GM12874 (cell line): ENCODE measurements around the gene C1QBP.

Experiments
- CTCF ChIP-seq: IDR thresholded peaks from 2 replicates; pipeline ENCODE4 v1.5.1; 2011; ENCODE audit warnings: low read depth, mild to moderate bottlenecking, control low read depth, low read length, moderate library complexity; ENCODE audit not compliant: insufficient read depth

The C1QBP gene

GRCh38 chr17:5478992-5479391 lies 40.0 kb upstream of the C1QBP start:
- TF ChIP-seq CTCF: no peak

- no peak for TF ChIP-seq CTCF
Observed at GRCh38 chr17:5473906-5474305, 35.0 kb upstream of the C1QBP start.

DNA sequence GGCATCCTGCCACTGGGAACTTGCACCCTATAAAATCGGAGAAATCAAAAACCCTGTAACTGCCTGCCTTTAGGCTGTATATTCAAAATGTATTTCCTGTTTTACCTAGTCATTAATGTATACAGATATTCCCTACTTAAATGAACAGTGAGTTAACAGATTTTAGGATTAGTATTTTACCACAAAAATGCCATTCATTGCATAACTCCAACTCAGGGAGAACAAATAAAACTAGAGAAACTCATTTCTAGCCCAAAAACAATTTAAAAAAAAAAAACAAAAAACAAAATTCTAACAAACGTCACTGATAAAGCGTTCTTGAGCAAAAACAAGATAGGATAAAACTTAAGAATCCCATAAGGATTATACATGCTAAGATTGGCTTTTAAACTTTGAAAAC lies 33.6 kb upstream of the C1QBP start:
- no peak for TF ChIP-seq CTCF

DNA sequence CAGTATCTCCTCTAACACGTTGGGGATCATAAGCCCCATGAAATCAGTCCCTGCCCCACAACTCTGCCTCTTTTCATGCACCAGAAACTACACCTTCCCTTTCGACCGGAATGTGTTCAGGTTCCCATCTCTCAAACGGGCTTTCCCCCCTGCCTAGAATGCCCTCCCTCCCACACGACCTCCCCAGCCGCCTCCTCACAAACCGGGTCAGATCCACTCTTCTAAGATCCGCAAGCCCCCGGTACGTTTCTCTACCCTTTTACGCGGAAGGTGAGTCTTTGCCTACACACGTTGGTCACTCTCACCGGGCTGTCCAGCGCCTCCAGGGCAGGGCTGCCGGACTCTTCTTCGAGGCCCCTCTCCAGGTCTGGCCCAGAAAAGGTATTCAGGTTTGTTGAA lies 29.1 kb upstream of the C1QBP start:
- no peak for TF ChIP-seq CTCF

- no peak for TF ChIP-seq CTCF
Observed at GRCh38 chr17:5467416-5467815, 28.5 kb upstream of the C1QBP start.

GRCh38 chr17:5466295-5466694 lies 27.3 kb upstream of the C1QBP start:
- TF ChIP-seq CTCF: no peak

GRCh38 chr17:5464717-5465507 lies 26.0 kb upstream of the C1QBP start:
- TF ChIP-seq CTCF: no peak
